Bone marrow (tissue), 2 donors: ENCODE measurements around the gene BRCA1.
"Not testable (repeated sequence)": the region's sequence is repeated elsewhere in the genome, so short reads cannot be mapped to it uniquely, and the experiment has no call there.

Experiments used
- DNase-seq, 2 donors: peaks; one replicate each; lab custom pipeline; 2025; lab: John Stamatoyannopoulos, UW

The BRCA1 gene

DNA sequence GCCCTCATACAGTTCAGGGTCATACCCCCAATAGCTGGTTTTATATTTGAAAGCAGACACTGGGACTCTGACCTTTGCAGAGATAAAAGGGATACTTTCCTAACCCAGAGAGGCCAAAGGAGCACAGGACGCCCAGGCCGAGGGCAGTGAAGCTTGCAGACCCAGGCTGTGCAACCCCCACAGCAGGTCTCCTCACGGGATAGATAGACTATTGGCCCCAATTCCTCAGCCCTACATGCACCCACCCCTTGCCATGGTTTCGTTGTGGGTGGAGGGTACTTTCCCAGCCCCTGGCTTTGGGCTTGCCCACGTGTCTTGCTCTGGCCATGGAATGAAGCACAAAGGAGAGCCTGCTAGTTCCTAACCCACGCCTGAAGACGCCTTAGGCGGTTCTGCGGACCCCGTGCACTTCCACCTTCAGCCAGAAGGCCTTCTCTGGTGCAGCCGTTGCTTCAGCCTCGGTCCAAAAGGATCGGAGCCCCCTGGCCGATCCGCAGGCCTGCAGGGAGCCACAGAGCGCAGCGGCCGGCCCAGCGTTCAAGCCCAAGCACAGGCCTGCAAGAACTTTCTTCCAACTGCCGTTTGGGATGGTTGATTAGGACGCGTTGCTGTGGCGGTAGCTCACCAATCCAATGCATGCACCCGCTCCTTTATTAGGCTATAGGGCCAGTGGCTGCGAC, 9.8 kb upstream of the BRCA1 start:
- DNase-seq = no peak

DNA sequence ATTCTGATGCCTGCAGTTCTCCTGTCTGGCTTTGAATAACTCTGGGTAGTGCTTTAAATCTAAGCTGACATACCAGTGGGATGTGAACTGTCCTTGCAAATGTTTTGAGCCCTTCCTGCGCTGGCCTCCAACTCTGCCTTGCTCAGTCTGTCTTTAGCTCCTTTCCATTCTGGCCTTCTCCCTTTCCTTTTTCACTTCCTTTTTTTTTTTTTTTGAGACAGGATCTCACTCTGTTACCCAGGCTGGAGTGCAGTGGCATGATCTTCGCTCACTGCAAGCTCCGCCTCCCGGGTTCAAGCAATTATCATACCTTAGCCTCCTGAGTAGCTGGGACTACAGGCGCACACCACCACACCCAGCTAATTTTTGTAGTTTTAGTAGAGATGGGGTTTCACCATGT, 8.3 kb upstream of the BRCA1 start:
- DNase-seq = not testable (repeated sequence)

DNA sequence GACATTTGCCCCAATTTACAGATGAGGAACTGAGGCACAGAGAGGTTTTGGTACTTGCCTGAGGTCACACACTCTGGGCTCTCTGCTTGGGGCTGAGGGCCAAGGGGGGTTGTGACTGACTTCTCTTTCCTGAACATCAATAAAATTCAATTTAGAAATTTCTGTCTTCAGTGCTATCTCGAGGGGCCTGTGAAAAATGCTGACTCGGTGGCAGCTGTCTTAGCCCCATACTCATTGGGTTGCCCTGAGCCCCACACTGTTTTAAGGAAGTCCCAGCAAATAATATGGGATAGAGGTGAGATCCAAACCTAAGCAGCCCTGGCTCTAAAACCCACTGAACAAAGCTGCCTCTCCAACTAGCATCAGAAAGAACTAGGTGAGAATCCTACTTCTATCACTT, 7.0 kb upstream of the BRCA1 start:
- no peak for DNase-seq

DNA sequence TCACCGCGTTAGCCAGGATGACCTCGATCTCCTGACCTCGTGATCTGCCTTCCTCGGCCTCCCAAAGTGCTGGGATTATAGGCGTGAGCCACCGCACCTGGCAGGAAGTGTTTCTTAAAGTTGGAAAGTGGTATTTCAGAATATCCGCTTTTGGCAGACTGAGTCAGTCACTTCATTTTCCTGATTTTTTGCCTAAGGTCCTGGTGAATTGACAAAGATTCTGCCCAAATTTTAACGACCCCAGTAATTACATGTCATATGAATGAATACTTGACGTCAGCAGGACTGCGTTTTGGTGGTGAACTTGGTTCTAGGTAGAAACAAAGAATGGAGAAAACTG, 4.5 kb upstream of the BRCA1 start:
- DNase-seq = no peak

DNA sequence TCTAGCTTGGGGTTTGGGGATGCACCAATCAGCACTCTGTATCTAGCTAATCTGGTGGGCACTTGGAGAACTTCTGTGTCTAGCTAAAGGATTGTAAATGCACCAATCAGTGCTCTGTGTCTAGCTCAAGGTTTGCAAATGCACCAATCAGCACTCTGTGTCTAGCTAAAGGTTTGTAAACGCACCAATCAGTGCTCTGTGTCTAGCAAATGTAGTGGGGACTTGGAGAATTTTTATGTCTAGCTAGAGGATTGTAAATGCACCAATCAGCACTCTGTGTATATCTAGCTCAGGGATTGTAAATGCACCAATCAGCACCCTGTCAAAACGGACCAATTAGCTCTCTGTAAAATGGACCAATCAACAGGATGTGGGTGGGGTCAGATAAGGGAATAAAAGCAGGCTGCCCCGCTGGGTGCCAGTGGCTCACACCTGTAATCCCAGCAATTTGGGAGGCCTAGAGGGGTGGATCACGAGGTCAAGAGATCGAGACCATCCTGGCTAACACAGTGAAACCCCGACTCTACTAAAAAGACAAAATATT, 2.2 kb upstream of the BRCA1 start:
- not testable (repeated sequence) for DNase-seq

GRCh38 chr17:43126911-43127290, 1.7 kb upstream of the BRCA1 start:
- DNase-seq = no peak

DNA sequence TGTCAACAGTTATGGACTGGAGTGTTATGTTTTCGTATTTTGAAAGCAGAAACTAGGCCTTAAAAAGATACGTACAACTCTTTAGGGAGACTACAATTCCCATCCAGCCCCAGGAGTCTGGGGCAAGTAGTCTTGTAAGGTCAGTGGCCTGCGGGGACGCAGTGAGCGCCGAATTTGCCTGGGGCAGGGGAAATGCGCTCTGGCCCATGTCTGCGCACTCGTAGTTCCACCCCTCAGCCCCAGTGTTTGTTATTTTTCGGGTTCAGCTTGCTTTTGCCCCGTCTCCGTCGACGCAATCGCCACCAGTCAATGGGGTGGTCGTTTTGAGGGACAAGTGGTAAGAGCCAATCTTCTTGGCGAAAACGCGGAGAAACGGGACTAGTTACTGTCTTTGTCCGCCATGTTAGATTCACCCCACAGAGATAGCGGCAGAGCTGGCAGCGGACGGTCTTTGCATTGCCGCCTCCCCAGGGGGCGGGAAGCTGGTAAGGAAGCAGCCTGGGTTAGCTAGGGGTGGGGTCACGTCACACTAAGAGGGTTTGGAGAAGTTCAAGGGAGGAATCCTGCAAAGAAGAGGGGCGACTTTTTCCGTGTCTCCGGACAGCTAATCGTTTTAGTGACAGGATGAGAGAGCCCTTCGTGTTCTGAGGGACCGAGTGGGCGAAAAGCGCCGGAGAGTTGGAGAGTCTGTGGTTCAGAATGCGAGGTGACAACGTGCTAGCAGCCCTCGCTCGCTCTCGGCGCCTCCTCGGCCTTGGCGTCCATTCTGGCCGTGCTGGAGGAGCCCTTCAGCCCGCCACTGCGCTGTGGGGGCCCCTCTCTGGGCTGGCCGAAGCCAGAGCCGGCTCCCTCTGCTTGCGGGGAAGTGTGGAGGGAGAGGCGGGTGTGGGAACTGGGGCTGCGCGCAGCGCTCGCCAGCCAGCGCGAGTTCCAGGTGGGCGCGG, 1.1 kb upstream of the BRCA1 start:
- no peak for DNase-seq

- DNase-seq = no peak
Observed at GRCh38 chr17:43118679-43119615, 6.2 kb downstream of the BRCA1 start.

GRCh38 chr17:43114151-43114552, 11.0 kb downstream of the BRCA1 start:
- DNase-seq = no peak

DNA sequence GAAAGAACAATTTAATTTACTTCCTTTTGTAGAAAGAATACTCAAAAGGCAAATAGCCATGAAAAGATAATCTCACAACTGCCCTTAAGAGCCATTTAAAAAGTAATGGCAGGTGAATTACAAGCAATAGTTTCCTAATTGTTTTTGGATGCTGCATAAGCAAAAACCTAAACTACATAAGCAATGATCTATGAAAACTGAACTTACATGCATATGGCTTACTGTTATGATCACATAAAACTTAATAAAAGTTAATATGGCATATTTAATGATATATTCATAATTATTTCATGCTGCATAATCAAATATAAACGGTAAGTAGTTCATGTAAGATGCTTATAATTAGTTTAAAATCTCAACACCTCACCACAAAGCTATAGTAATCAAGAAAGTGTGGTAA, 18.6 kb downstream of the BRCA1 start:
- DNase-seq = no peak

GRCh38 chr17:43105146-43105545, 20.0 kb downstream of the BRCA1 start:
- DNase-seq = no peak

DNA sequence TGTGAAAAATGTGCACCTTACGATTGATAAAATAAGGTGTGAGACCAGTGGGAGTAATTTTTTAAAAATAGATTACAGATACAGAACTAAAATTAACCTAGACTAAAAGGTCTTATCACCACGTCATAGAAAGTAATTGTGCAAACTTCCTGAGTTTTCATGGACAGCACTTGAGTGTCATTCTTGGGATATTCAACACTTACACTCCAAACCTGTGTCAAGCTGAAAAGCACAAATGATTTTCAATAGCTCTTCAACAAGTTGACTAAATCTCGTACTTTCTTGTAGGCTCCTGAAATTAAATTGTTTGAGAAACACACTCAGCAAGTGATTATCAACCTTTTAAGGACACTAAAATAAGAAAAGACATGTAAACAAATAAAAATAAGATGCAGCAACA, 20.5 kb downstream of the BRCA1 start:
- DNase-seq = no peak

DNA sequence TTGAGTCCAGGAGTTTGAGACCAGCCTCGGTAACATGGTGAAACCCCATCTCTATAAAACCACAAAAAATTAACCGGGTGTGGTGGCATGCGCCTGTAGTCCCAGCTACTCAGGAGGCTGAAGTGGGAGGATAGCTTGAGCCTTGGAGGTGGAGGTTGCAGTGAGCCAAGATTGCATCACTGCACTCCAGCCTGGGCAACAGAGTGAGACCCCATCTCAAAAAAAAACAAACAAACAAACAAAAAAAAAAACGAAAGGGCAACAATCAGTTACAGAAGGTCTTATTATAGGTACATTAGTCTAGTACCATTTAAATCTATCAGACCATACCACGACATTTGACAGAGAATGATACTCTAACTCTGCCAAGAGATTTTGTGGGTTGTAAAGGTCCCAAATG, 29.8 kb downstream of the BRCA1 start:
- not testable (repeated sequence) for DNase-seq

DNA sequence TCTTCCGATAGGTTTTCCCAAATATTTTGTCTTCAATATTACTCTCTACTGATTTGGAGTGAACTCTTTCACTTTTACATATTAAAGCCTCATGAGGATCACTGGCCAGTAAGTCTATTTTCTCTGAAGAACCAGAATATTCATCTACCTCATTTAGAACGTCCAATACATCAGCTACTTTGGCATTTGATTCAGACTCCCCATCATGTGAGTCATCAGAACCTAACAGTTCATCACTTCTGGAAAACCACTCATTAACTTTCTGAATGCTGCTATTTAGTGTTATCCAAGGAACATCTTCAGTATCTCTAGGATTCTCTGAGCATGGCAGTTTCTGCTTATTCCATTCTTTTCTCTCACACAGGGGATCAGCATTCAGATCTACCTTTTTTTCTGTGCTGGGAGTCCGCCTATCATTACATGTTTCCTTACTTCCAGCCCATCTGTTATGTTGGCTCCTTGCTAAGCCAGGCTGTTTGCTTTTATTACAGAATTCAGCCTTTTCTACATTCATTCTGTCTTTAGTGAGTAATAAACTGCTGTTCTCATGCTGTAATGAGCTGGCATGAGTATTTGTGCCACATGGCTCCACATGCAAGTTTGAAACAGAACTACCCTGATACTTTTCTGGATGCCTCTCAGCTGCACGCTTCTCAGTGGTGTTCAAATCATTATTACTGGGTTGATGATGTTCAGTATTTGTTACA, 30.9 kb downstream of the BRCA1 start:
- no peak for DNase-seq

DNA sequence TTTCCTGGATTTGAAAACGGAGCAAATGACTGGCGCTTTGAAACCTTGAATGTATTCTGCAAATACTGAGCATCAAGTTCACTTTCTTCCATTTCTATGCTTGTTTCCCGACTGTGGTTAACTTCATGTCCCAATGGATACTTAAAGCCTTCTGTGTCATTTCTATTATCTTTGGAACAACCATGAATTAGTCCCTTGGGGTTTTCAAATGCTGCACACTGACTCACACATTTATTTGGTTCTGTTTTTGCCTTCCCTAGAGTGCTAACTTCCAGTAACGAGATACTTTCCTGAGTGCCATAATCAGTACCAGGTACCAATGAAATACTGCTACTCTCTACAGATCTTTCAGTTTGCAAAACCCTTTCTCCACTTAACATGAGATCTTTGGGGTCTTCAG, 32.3 kb downstream of the BRCA1 start:
- DNase-seq = no peak

DNA sequence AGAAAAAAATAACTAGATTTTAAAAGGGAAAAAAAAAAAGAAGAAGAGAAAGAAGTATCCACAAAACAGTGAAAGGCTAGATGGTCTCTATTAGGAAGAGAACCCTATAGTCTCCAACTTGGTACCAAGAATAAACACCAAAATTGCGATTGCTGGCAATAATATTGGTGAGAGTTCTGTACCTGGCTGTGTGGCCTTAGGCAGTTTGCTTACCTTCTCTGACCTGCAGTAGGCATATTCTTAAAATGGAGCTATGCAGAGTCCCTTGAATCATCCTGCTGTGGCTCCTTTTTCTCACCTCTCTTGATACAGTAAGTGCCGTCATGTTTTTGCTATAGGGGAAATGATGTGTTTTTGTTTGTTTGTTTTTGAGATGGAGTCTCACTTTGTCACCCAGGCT, 35.1 kb downstream of the BRCA1 start:
- DNase-seq = no peak

DNA sequence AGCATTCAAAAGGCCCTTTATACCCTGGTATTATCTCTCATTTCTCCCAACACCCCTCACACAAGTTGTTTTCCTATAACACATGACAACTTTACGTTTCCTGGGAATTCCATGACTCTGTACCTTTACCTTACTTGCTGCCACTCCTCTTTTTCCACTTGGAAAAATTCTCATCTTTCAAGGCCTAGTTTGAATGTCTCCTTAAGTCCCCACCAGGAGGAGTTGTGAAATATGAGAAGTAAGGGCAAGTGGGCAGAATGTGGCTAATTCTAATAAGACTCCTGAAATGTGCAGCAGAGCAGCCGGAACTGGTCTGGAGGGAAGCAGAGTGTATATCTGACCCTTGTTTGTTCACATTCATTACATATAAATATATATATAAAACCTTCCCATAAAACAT, 39.7 kb downstream of the BRCA1 start:
- DNase-seq = no peak

GRCh38 chr17:43079641-43080302, 45.4 kb downstream of the BRCA1 start:
- DNase-seq = no peak

GRCh38 chr17:43074869-43075268, 50.3 kb downstream of the BRCA1 start:
- DNase-seq = no peak

GRCh38 chr17:43070872-43071271, 54.3 kb downstream of the BRCA1 start:
- no peak for DNase-seq

GRCh38 chr17:43070257-43070656, 54.9 kb downstream of the BRCA1 start:
- no peak for DNase-seq
